Neural progenitor cell (in vitro differentiated cells): ENCODE data around the gene DDX4. TPM values are rescaled to one million over a fixed set of nuclear protein-coding genes. Genes with fewer than 3 reads are reported as not detected.

ENCODE experiments used
- DNase-seq: peaks from one replicate; pipeline ENCODE4 v3.0.0-alpha.2; 2016; ENCODE audit warnings: low spot score
- H2AFZ ChIP-seq: fragments of 200-600 bp; sonication (generic); replicated peaks from 2 replicates; pipeline ENCODE4 v1.6.1; 2016; ENCODE audit warnings: antibody characterized with exemption
- H3F3A ChIP-seq: fragments of 200-600 bp; sonication (generic); 2 replicates; pipeline ENCODE4 v1.6.1; 2016; ENCODE audit warnings: antibody characterized with exemption, low read depth
- H3K27ac ChIP-seq: fragments of 200-600 bp; sonication (generic); 2 replicates; pipeline ENCODE4 v1.5.1; 2016; ENCODE audit warnings: mild to moderate bottlenecking
- H3K27me3 ChIP-seq: fragments of 200-600 bp; sonication (generic); 2 replicates; pipeline ENCODE4 v1.6.1; 2016; ENCODE audit warnings: mild to moderate bottlenecking, moderate library complexity
- H3K36me3 ChIP-seq: fragments of 200-600 bp; sonication (generic); 2 replicates; pipeline ENCODE4 v1.5.1; 2016
- H3K4me1 ChIP-seq: fragments of 200-600 bp; sonication (generic); 2 replicates; pipeline ENCODE4 v1.6.1; 2016; ENCODE audit warnings: mixed run types
- H3K4me2 ChIP-seq: fragments of 200-600 bp; sonication (generic); 2 replicates; pipeline ENCODE4 v1.6.1; 2016
- H3K4me3 ChIP-seq: fragments of 200-600 bp; sonication (generic); 2 replicates; pipeline ENCODE4 v1.5.1; 2016
- H3K79me2 ChIP-seq: fragments of 200-600 bp; sonication (generic); 2 replicates; pipeline ENCODE4 v1.6.1; 2016; ENCODE audit warnings: low read depth
- H3K9ac ChIP-seq: fragments of 200-600 bp; sonication (generic); 2 replicates; pipeline ENCODE4 v1.6.1; 2016
- H3K9me3 ChIP-seq: fragments of 200-600 bp; sonication (generic); 2 replicates; pipeline ENCODE4 v1.5.1; 2016; ENCODE audit warnings: low read depth
- H4K20me1 ChIP-seq: fragments of 200-600 bp; sonication (generic); 2 replicates; pipeline ENCODE4 v1.6.1; 2016; ENCODE audit warnings: low read depth
- H3K27ac Mint-ChIP-seq: 3 replicates; pipeline ENCODE4 v1.8.0; 2021; ENCODE audit warnings: mixed read lengths
- H3K27me3 Mint-ChIP-seq: 2 replicates; pipeline ENCODE4 v1.8.0; 2022; ENCODE audit warnings: low read depth, mild to moderate bottlenecking, inconsistent platforms, moderate library complexity, mixed read lengths; ENCODE audit not compliant: insufficient read depth
- H3K36me3 Mint-ChIP-seq: 3 replicates; pipeline ENCODE4 v1.8.0; 2021; ENCODE audit warnings: mixed read lengths
- H3K4me1 Mint-ChIP-seq: 3 replicates; pipeline ENCODE4 v1.8.0; 2021; ENCODE audit warnings: mixed read lengths
- H3K4me3 Mint-ChIP-seq: 3 replicates; pipeline ENCODE4 v1.8.0; 2021; ENCODE audit warnings: mild to moderate bottlenecking, moderate library complexity, mixed read lengths
- H3K9me3 Mint-ChIP-seq: 3 replicates; pipeline ENCODE4 v1.8.0; 2020; ENCODE audit warnings: mixed read lengths
- EZH2 ChIP-seq: fragments of 200-600 bp; sonication (generic); IDR thresholded peaks from 2 replicates; pipeline ENCODE4 v1.6.1; 2017; ENCODE audit warnings: antibody characterized with exemption, mild to moderate bottlenecking, moderate library complexity
- EZH2phosphoT487 ChIP-seq: fragments of 200-600 bp; sonication (generic); IDR thresholded peaks from 2 replicates; pipeline ENCODE4 v1.6.1; 2017; ENCODE audit warnings: antibody characterized with exemption
- total RNA-seq: library from RNA; depleted of rRNA; stranded (reverse); fragments of >200 nt; gene quantifications from 2 replicates; pipeline ENCODE4 v1.2.3, GENCODE V29; 2015; ENCODE audit warnings: low replicate concordance
- TF ChIP-seq, protein P1 (sequence below): fragments of 200-600 bp; sonication (generic); IDR thresholded peaks from 2 replicates; pipeline ENCODE4 v1.5.1; 2017; ENCODE audit warnings: antibody characterized with exemption, mild to moderate bottlenecking

The DDX4 gene
- total RNA-seq, 1 donor from 2014 or later = not detected

DNA sequence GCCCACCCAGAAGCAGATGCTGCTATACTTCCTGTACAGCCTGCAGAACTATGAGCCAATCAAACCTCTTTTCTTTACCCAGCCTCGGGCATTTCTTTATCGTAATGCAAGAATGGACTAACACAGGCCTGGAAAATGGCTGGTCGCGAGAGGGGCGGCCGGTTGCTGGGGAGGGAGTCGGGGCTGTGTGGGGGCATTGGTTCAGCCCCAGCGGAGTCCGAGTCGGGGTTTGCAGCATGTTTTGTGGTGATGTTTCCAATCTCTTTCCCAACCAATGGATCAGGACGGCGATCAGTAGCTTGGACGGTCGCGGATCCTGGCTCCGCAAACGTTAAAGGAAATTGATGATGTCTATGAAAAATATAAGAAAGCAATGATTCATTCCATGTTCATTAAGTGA, 94.6 kb downstream of the DDX4 start:
- Histone ChIP-seq H3K36me3 (no peaks in the 10 kb centered on the region), H4K20me1 (no peaks in the 10 kb centered on the region), H3K4me2 (no peak overlapping the region), H2AFZ (no peak overlapping the region), H3K9ac (no peak overlapping the region), H3K4me3 (no peak overlapping the region), H3K79me2 (no peaks in the 10 kb centered on the region), H3K9me3 (no peaks in the 10 kb centered on the region), H3F3A (no peaks in the 10 kb centered on the region), H3K27me3 (no peaks in the 10 kb centered on the region), H3K4me1 (no peaks in the 10 kb centered on the region), H3K27ac (no peak overlapping the region)
- no peaks in the 10 kb centered on the region for H3K36me3 Mint-ChIP-seq
- peaks cover 3% of the 10 kb centered on the region for H3K9me3 Mint-ChIP-seq
- H3K4me3 Mint-ChIP-seq = no peak overlapping the region
- DNase-seq = no peak
- H3K27me3 Mint-ChIP-seq = no peaks in the 10 kb centered on the region
- no peak overlapping the region for H3K27ac Mint-ChIP-seq
- no peaks in the 10 kb centered on the region for H3K4me1 Mint-ChIP-seq
- TF ChIP-seq EZH2phosphoT487 (no peak), EZH2 (no peak)
- TF ChIP-seq, protein P1, sequence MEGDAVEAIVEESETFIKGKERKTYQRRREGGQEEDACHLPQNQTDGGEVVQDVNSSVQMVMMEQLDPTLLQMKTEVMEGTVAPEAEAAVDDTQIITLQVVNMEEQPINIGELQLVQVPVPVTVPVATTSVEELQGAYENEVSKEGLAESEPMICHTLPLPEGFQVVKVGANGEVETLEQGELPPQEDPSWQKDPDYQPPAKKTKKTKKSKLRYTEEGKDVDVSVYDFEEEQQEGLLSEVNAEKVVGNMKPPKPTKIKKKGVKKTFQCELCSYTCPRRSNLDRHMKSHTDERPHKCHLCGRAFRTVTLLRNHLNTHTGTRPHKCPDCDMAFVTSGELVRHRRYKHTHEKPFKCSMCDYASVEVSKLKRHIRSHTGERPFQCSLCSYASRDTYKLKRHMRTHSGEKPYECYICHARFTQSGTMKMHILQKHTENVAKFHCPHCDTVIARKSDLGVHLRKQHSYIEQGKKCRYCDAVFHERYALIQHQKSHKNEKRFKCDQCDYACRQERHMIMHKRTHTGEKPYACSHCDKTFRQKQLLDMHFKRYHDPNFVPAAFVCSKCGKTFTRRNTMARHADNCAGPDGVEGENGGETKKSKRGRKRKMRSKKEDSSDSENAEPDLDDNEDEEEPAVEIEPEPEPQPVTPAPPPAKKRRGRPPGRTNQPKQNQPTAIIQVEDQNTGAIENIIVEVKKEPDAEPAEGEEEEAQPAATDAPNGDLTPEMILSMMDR = no peak

DNA sequence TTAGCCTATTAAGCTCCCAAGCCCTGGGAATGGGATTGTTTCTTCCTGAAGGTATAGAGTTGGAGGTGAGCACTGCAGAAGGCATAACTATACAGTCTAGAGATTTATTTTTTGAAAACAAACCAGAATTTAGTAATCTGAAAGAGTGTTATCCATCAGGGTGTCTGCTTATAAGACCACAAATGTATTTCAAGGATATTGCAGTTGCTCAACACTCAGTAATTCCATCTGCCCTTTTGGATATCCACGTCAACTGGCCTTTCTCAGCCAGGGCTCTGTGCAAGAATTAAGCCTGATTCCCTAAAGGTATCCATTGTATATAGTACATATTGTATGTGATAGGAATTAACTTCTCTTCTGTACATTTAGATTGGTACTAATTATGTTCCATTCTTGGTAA, 98.3 kb downstream of the DDX4 start:
- Histone ChIP-seq H3K36me3 (no peaks in the 10 kb centered on the region), H2AFZ (no peak overlapping the region), H3K9me3 (no peaks in the 10 kb centered on the region), H3K4me2 (no peak overlapping the region), H4K20me1 (no peaks in the 10 kb centered on the region), H3K27ac (no peak overlapping the region), H3K27me3 (no peaks in the 10 kb centered on the region), H3K9ac (no peak overlapping the region), H3K4me1 (no peaks in the 10 kb centered on the region), H3K4me3 (no peak overlapping the region), H3K79me2 (no peaks in the 10 kb centered on the region), H3F3A (no peaks in the 10 kb centered on the region)
- Mint-ChIP-seq H3K4me3 (no peak overlapping the region), H3K36me3 (no peaks in the 10 kb centered on the region), H3K9me3 (peaks cover 3% of the 10 kb centered on the region), H3K4me1 (no peaks in the 10 kb centered on the region), H3K27ac (no peak overlapping the region), H3K27me3 (no peaks in the 10 kb centered on the region)
- TF ChIP-seq EZH2 = no peak
- TF ChIP-seq, protein P1 = no peak
- TF ChIP-seq EZH2phosphoT487 = no peak
- no peak for DNase-seq

DNA sequence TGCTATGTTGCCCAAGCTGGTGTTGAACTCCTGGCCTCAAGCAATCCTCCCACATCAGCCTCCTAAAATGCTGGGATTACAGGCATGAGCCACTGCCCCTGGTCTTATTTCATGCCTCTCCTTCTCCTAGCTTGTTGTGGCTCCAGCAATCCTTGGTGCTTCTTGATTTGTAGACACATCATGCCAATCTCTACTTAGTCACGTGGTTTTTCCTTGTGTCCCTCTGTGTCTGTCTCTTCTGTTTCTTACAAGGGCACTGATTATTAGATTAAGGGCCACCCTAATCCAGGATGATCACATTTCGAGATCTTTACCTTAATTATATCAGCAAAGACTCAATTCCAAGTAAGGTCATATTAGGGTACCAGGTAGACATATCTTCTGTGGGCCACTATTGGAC, 104.1 kb downstream of the DDX4 start:
- Histone ChIP-seq H3K36me3 (no peaks in the 10 kb centered on the region), H4K20me1 (no peaks in the 10 kb centered on the region), H3K4me2 (no peak overlapping the region), H3K9ac (no peak overlapping the region), H3K4me1 (no peaks in the 10 kb centered on the region), H3K79me2 (no peaks in the 10 kb centered on the region), H3K4me3 (no peak overlapping the region), H3K9me3 (no peaks in the 10 kb centered on the region), H3K27me3 (no peaks in the 10 kb centered on the region), H3K27ac (no peak overlapping the region), H3F3A (no peaks in the 10 kb centered on the region), H2AFZ (no peak overlapping the region)
- TF ChIP-seq EZH2 (no peak), EZH2phosphoT487 (no peak)
- TF ChIP-seq, protein P1 = no peak
- Mint-ChIP-seq H3K4me3 (no peak overlapping the region), H3K4me1 (no peaks in the 10 kb centered on the region), H3K27ac (no peak overlapping the region), H3K9me3 (peaks cover 4% of the 10 kb centered on the region), H3K36me3 (no peaks in the 10 kb centered on the region), H3K27me3 (no peaks in the 10 kb centered on the region)
- no peak for DNase-seq

DNA sequence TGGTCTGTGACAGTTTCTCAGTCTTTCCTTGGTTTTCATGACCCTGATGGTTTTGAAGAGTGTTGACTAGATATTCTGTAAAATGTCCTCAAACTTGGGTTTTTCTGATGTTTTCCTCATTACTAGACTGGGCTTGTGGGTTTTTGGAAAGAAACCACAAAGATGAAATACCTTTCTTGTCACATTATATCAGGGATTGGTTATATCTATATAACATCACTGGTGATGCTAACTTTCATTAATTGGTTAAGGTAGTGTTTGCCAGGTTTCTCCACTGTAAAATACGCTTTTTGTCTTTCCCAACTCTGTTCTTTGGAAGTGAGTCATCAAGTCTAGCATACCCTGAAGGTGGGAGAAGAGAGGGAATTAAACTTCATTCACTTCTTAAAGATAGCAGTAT, 110.0 kb downstream of the DDX4 start:
- H3K27me3 Mint-ChIP-seq = no peaks in the 10 kb centered on the region
- Histone ChIP-seq H3K27me3 (no peaks in the 10 kb centered on the region), H3K79me2 (no peaks in the 10 kb centered on the region), H2AFZ (no peak overlapping the region), H3K27ac (no peak overlapping the region), H3K9ac (no peak overlapping the region), H3K4me2 (no peak overlapping the region), H3K4me3 (no peak overlapping the region), H3F3A (no peaks in the 10 kb centered on the region), H3K4me1 (no peaks in the 10 kb centered on the region), H4K20me1 (no peaks in the 10 kb centered on the region), H3K9me3 (no peaks in the 10 kb centered on the region), H3K36me3 (no peaks in the 10 kb centered on the region)
- peaks cover 4% of the 10 kb centered on the region for H3K9me3 Mint-ChIP-seq
- no peak overlapping the region for H3K4me3 Mint-ChIP-seq
- H3K4me1 Mint-ChIP-seq = peaks cover 4% of the 10 kb centered on the region
- H3K27ac Mint-ChIP-seq = no peak overlapping the region
- TF ChIP-seq, protein P1 = no peak
- TF ChIP-seq EZH2phosphoT487 (no peak), EZH2 (no peak)
- no peak for DNase-seq
- H3K36me3 Mint-ChIP-seq = no peaks in the 10 kb centered on the region
